Astrocyte of the cerebellum (primary cell): ENCODE data around the gene PIGA.
"Not testable (repeated sequence)": the region's sequence is repeated elsewhere in the genome, so short reads cannot be mapped to it uniquely, and the experiment has no call there.

Source experiments
- DNase-seq: peaks from one replicate; pipeline ENCODE4 v3.0.0-alpha.2; 2011; ENCODE audit warnings: low read depth
- H3K4me3 ChIP-seq: 2 replicates; pipeline ENCODE4 v1.5.1; 2011; ENCODE audit warnings: mild to moderate bottlenecking, low read depth, low read length, moderate library complexity
- in situ Hi-C: cut with HindIII; loops from 2 replicates; pipeline ENCODE4 v1.10.0; 2017; ENCODE audit warnings: low sequenced_read_pairs
- TF ChIP-seq, protein P1 (sequence below): IDR thresholded peaks from 2 replicates; pipeline ENCODE4 v1.5.1; 2012; ENCODE audit warnings: low read length, low read depth, moderate library complexity, mild to moderate bottlenecking; ENCODE audit errors: missing control alignments

The PIGA gene

DNA sequence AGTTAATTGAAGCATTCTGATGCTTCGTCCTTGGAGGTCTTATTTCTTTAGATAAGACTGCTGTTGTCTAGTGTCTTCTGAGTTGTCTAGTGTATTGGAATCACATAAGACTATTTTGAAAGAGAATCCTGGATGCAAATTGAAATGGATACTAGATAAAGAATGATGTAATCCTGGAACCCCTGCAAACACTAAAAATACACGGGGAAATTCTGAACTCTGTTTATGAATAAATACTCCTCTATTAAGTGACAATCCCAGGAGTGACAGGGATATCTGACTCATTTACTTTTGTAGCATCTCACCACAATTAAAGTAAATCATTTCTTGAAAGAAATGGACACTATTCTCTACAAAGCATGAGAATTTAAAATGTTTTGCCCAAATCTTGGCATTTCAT, 20.9 kb downstream of the PIGA start:
- no peak overlapping the region for H3K4me3 ChIP-seq
- no peak for DNase-seq
- TF ChIP-seq, protein P1, sequence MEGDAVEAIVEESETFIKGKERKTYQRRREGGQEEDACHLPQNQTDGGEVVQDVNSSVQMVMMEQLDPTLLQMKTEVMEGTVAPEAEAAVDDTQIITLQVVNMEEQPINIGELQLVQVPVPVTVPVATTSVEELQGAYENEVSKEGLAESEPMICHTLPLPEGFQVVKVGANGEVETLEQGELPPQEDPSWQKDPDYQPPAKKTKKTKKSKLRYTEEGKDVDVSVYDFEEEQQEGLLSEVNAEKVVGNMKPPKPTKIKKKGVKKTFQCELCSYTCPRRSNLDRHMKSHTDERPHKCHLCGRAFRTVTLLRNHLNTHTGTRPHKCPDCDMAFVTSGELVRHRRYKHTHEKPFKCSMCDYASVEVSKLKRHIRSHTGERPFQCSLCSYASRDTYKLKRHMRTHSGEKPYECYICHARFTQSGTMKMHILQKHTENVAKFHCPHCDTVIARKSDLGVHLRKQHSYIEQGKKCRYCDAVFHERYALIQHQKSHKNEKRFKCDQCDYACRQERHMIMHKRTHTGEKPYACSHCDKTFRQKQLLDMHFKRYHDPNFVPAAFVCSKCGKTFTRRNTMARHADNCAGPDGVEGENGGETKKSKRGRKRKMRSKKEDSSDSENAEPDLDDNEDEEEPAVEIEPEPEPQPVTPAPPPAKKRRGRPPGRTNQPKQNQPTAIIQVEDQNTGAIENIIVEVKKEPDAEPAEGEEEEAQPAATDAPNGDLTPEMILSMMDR, result no peak
- in situ Hi-C loops, result no loop called here

DNA sequence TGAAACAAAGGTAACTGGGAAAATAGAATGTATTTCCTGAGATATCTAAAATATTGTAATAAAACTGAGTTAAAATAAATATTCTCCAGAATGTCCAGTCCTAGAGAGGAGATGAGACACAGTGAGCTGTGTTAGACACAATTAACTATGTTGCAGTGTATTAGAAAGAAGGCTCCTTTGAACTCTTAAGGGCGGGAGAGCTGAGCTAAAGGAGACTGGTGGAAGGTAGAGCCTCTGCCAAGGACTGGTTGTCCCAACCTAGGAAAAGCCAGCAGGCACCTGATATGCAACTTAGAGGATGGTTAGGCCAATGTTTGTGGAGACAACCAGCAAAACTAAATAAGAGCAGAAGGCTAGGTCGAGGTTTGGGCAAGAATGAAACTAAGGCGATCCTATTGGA, 24.2 kb downstream of the PIGA start:
- H3K4me3 ChIP-seq, result no peak overlapping the region
- DNase-seq, result no peak
- in situ Hi-C loops, result no loop called here
- TF ChIP-seq, protein P1, result no peak

DNA sequence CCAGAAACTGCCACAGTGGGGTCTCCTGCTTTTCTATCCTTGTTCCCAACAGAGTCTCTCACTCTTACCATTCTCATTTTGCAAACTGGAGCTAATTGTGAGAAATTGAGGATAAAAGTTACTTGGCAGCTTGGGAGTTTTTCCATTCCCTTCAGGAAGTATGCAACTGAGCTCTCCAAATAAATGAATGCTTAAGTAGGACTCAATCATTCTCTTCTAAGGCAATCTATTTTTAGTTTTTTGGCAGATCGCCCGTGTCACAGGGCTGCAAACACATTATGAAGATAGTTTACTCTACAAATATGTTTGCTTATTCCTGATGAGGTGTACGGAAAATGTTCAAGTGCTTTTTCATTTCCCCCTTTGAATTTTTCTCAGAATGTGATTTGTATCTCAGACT, 25.2 kb downstream of the PIGA start:
- in situ Hi-C loops, result no loop called here
- H3K4me3 ChIP-seq, result no peak overlapping the region
- DNase-seq, result no peak
- TF ChIP-seq, protein P1, result no peak

DNA sequence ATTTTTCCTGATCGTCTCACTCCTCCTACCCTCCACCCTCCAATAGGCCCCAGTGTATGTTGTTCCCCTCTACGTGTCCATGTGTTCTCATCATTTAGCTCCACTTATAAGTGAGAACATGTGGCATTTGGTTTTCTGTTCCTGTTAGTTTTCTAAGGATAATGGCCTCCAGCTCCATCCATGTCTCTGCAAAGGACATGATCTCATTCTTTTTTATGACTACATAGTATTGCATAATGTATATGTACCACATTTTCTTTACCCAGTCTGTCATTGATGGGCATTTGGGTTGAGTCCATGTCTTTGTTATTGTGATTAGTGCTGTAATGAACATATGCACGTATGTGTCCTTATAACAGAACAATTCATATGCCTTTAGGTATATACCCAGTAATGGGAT, 29.4 kb downstream of the PIGA start:
- DNase-seq, in situ Hi-C loops, H3K4me3 ChIP-seq: not testable (repeated sequence)

DNA sequence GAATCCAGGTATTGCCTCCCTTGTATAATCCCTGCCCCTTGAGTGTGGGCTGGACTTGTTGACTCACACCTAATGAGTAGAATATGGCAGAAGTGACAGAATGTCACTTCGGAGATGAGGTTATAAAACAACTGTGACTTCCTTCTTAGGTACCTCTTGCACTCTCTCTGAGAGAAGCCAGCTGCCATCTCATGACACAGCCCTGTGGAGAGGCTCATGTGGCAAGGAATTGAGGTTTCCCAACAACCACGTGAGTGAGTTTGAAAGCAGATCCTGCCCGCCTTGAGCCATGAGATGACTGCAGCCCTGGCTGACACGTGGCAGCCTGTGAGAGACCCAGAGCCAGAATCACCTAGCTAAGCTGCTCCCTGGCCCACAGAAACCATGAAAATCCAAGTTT, 33.4 kb downstream of the PIGA start:
- TF ChIP-seq, protein P1, result no peak
- no peak overlapping the region for H3K4me3 ChIP-seq
- DNase-seq, result no peak
- in situ Hi-C loops, result no loop called here

DNA sequence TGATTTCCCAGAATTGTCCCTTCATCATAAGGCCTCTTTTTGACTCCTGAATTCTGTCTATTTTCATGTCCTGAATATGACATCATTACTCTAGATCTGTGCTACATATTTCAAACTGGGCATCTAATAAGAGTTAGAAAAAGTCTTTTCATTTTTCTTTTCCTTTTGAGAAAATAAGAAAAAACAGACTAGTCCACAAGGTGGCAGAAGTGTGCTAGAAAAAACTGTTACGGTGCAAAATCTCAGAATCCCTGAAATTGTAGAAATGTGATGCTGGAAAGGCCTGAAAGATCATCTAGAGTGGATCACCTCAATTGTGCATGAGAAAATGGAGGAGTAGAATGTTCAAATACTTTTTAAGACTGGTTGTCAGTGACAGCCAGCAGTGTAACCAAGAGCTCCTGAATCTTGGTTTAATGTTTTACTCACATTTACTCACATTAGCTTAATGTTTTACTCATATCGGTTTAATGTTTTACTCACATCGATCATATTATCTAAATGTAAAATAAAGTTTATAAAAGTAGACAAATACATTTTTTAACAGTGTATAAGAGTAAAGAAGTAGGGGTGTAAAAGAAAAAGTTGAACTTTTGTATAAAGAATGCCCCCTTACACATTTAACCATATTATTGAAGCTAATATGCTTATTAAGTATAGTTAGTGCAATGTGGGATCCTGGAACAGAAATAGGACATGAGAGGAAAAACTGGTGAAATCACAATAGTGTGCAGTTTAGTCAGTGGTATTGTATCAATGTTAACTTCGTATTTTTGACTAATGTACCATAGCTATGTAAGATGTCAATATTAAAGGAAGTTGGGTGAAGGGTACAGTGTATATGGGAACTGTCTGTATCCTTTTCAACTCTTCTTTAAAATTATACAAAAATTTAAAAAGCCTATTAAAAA, 35.1 kb downstream of the PIGA start:
- TF ChIP-seq, protein P1, result peak; percentile 42
- H3K4me3 ChIP-seq, result no peak overlapping the region
- in situ Hi-C loops, result no loop called here
- DNase-seq, result no peak

DNA sequence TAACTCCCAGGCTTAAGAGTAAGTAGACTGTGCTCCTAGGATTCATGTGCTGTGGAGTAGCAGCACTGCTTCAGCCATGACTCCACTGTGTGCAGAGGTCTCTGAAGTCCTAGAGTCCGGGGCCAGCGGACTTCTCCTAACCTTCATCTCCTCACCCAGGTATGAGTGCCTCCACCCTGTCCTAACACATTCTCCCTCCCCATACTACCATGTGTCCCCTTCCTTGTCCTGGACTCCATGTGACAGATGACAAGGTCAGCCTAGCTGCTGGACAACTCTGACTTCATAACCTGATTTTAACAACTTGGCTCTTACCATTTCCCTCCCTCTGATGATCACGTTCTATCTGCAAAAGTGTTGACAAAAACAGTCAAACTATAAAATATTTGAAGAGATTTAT, 36.5 kb downstream of the PIGA start:
- in situ Hi-C loops, result no loop called here

More for the DNA sequence above, 36.5 kb downstream of the PIGA start:
- no peak for DNase-seq
- TF ChIP-seq, protein P1, result no peak
- H3K4me3 ChIP-seq, result no peak overlapping the region
